ENCODE measurements around the gene CFAP90. TPM values are rescaled to one million over a fixed set of nuclear protein-coding genes. Genes with fewer than 3 reads are reported as not detected.

Gene CFAP90
- total and polyA plus RNA-seq, 7 donors, result not detected

- Histone ChIP-seq H3K4me1 (peaks cover 24% of the 10 kb centered on the region), H3K36me3 (ENCODE audit: insufficient read depth in 1 of 2, low read depth in 1 of 2) (peaks cover 5 to 58% of the 10 kb centered on the region in 2 donors), H3K4me3 (no peak overlapping the region), H3K27me3 (ENCODE audit: insufficient read depth in 3 of 3, low read length in 2 of 3) (no peaks in the 10 kb centered on the region), H3K27ac (no peak overlapping the region), H3K9me3 (no peaks in the 10 kb centered on the region)
- intact Hi-C loops (cut with DNase I), result no loop called here
- 92% methylated on average over 2 of the region's 2 CpGs for WGBS, 3 donors
- ATAC-seq (no peak), DNase-seq (no peak)
- no peak for TF ChIP-seq CTCF (IDR thresholded peaks at IDR 0.05)
Observed at GRCh38 chr5:7866196-7866595, 15.3 kb upstream of the CFAP90 start.

GRCh38 chr5:7857926-7858632 lies 7.1 kb upstream of the CFAP90 start:
- no peak for TF ChIP-seq CTCF (IDR thresholded peaks at IDR 0.05)
- DNase-seq (no peak), ATAC-seq (no peak)
- no peaks in the 10 kb centered on the region for H3K9me3 ChIP-seq
- intact Hi-C loops (cut with DNase I), result no loop called here
- H3K27ac ChIP-seq, result no peak overlapping the region
- no peak overlapping the region for H3K4me3 ChIP-seq
- H3K36me3 ChIP-seq (ENCODE audit: insufficient read depth in 1 of 2, low read depth in 1 of 2), result peaks cover 3 to 55% of the 10 kb centered on the region in 2 donors
- no peaks in the 10 kb centered on the region for H3K4me1 ChIP-seq
- no peaks in the 10 kb centered on the region for H3K27me3 ChIP-seq (ENCODE audit: insufficient read depth in 3 of 3, low read length in 2 of 3)
- WGBS, 3 donors, result 70 to 79% (median 78%) methylated on average over 9 of the region's 9 CpGs

- H3K36me3 ChIP-seq (ENCODE audit: insufficient read depth in 1 of 2, low read depth in 1 of 2), result peaks cover 3 to 47% of the 10 kb centered on the region in 2 donors
- no peak for DNase-seq
- H3K27ac ChIP-seq, result no peak overlapping the region
- no peaks in the 10 kb centered on the region for H3K27me3 ChIP-seq (ENCODE audit: insufficient read depth in 3 of 3, low read length in 2 of 3)
- intact Hi-C loops (cut with DNase I), result no loop called here
- peak in 1 of 4 donors; percentile 13 for ATAC-seq
- 77 to 82% (median 82%) methylated on average over 5 of the region's 5 CpGs for WGBS, 3 donors
- no peak for TF ChIP-seq CTCF (IDR thresholded peaks at IDR 0.05)
- H3K4me1 ChIP-seq, result no peaks in the 10 kb centered on the region
- no peak overlapping the region for H3K4me3 ChIP-seq
- no peaks in the 10 kb centered on the region for H3K9me3 ChIP-seq
Observed at GRCh38 chr5:7857361-7857760, 6.4 kb upstream of the CFAP90 start.

GRCh38 chr5:7856855-7857254 lies 5.9 kb upstream of the CFAP90 start:
- no peaks in the 10 kb centered on the region for H3K9me3 ChIP-seq
- DNase-seq (no peak), ATAC-seq (peak; percentile 66 to 87 (median 83))
- no peaks in the 10 kb centered on the region for H3K4me1 ChIP-seq
- H3K36me3 ChIP-seq (ENCODE audit: insufficient read depth in 1 of 2, low read depth in 1 of 2), result peaks cover 0 to 42% of the 10 kb centered on the region in 2 donors
- TF ChIP-seq CTCF (IDR thresholded peaks at IDR 0.05), result peak; percentile 63
- 96 to 100% (median 100%) methylated on average over 2 of the region's 2 CpGs for WGBS, 3 donors
- no peaks in the 10 kb centered on the region for H3K27me3 ChIP-seq (ENCODE audit: insufficient read depth in 3 of 3, low read length in 2 of 3)
- H3K4me3 ChIP-seq, result no peak overlapping the region
- H3K27ac ChIP-seq, result no peak overlapping the region
- intact Hi-C loops (cut with DNase I), result no loop called here

GRCh38 chr5:7855611-7856010 lies 4.7 kb upstream of the CFAP90 start:
- WGBS, 3 donors, result 64 to 71% (median 65%) methylated on average over 3 of the region's 3 CpGs
- H3K27me3 ChIP-seq (ENCODE audit: insufficient read depth in 3 of 3, low read length in 2 of 3), result peaks cover 0 to 6% (median 0%) of the 10 kb centered on the region in 3 donors
- no peak for DNase-seq
- no peak overlapping the region for H3K27ac ChIP-seq
- peaks cover 0 to 30% of the 10 kb centered on the region in 2 donors for H3K36me3 ChIP-seq (ENCODE audit: insufficient read depth in 1 of 2, low read depth in 1 of 2)
- ATAC-seq, result no peak
- intact Hi-C loops (cut with DNase I), result no loop called here
- no peaks in the 10 kb centered on the region for H3K9me3 ChIP-seq
- H3K4me3 ChIP-seq, result no peak overlapping the region
- no peaks in the 10 kb centered on the region for H3K4me1 ChIP-seq
- no peak for TF ChIP-seq CTCF (IDR thresholded peaks at IDR 0.05)
